ENCODE measurements around the gene ZNF516.

ZNF516 gene

GRCh38 chr18:76378526-76379215 is 116.4 kb downstream of the ZNF516 start:
- DNase-seq = no peak

GRCh38 chr18:76377359-76377756 is 117.7 kb downstream of the ZNF516 start:
- no peak for DNase-seq

GRCh38 chr18:76376668-76377358 is 118.2 kb downstream of the ZNF516 start:
- DNase-seq = no peak

GRCh38 chr18:76376225-76376624 is 118.8 kb downstream of the ZNF516 start:
- no peak for DNase-seq

GRCh38 chr18:76374330-76375281 is 120.4 kb downstream of the ZNF516 start:
- DNase-seq = no peak

- DNase-seq = no peak
Measured at GRCh38 chr18:76373297-76373696, 121.7 kb downstream of the ZNF516 start.

- no peak for DNase-seq
Measured at GRCh38 chr18:76371301-76372203, 123.5 kb downstream of the ZNF516 start.

GRCh38 chr18:76370686-76371085 is 124.4 kb downstream of the ZNF516 start:
- DNase-seq = no peak

- DNase-seq = no peak
Measured at GRCh38 chr18:76370201-76370600, 124.8 kb downstream of the ZNF516 start.

GRCh38 chr18:76369791-76370190 is 125.3 kb downstream of the ZNF516 start:
- no peak for DNase-seq

GRCh38 chr18:76368976-76369375 is 126.1 kb downstream of the ZNF516 start:
- DNase-seq = no peak

- no peak for DNase-seq
Measured at GRCh38 chr18:76368271-76368670, 126.8 kb downstream of the ZNF516 start.

GRCh38 chr18:76367168-76368125 is 127.6 kb downstream of the ZNF516 start:
- DNase-seq = no peak

- no peak for DNase-seq
Measured at GRCh38 chr18:76365561-76365960, 129.5 kb downstream of the ZNF516 start.

GRCh38 chr18:76364282-76365259 is 130.5 kb downstream of the ZNF516 start:
- DNase-seq = no peak

GRCh38 chr18:76363436-76364120 is 131.5 kb downstream of the ZNF516 start:
- DNase-seq = no peak

GRCh38 chr18:76362676-76363075 is 132.4 kb downstream of the ZNF516 start:
- DNase-seq = no peak

- DNase-seq = no peak
Measured at GRCh38 chr18:76361219-76361618, 133.8 kb downstream of the ZNF516 start.

GRCh38 chr18:76359909-76360308 is 135.1 kb downstream of the ZNF516 start:
- DNase-seq = no peak
